Endodermal cell (in vitro differentiated cells): ENCODE measurements around the gene CNKSR2. TPM values are rescaled to one million over a fixed set of nuclear protein-coding genes. Genes with fewer than 3 reads are reported as not detected.

ENCODE experiments used
- DNase-seq: peaks from one replicate; pipeline ENCODE4 v3.0.0-alpha.2; 2017
- H3K27ac ChIP-seq: 2 replicates; pipeline ENCODE4 v1.5.1; 2013; ENCODE audit warnings: mild to moderate bottlenecking, low read depth, low read length, moderate library complexity
- H3K27me3 ChIP-seq: 2 replicates; pipeline ENCODE4 v1.6.1; 2013; ENCODE audit warnings: mild to moderate bottlenecking, low read length, moderate library complexity; ENCODE audit not compliant: insufficient read depth, control insufficient read depth, poor library complexity, severe bottlenecking
- H3K36me3 ChIP-seq: 2 replicates; pipeline ENCODE4 v1.7.0; 2013; ENCODE audit warnings: mild to moderate bottlenecking, low read length, moderate library complexity; ENCODE audit not compliant: control insufficient read depth, insufficient read depth
- H3K4me1 ChIP-seq: one replicate; pipeline ENCODE4 v1.7.0; 2013; ENCODE audit warnings: low read length; ENCODE audit not compliant: control insufficient read depth, insufficient read depth
- H3K4me3 ChIP-seq: 2 replicates; pipeline ENCODE4 v1.5.1; 2013; ENCODE audit warnings: mild to moderate bottlenecking, low read length, moderate library complexity
- H3K9ac ChIP-seq: 2 replicates; pipeline ENCODE4 v1.6.1; 2013; ENCODE audit warnings: mild to moderate bottlenecking, low read length, moderate library complexity; ENCODE audit not compliant: poor library complexity, severe bottlenecking; ENCODE audit errors: extremely low read depth
- H3K9me3 ChIP-seq: 2 replicates; pipeline ENCODE4 v1.6.1; 2013; ENCODE audit warnings: mild to moderate bottlenecking, low read length, moderate library complexity; ENCODE audit not compliant: control insufficient read depth
- H3K27ac Mint-ChIP-seq: 2 replicates; pipeline ENCODE4 v1.8.0; 2020; ENCODE audit warnings: mixed read lengths
- H3K27me3 Mint-ChIP-seq: 2 replicates; pipeline ENCODE4 v1.8.0; 2021; ENCODE audit warnings: mild to moderate bottlenecking, mixed read lengths; ENCODE audit not compliant: insufficient read depth
- H3K36me3 Mint-ChIP-seq: 2 replicates; pipeline ENCODE4 v1.8.0; 2020; ENCODE audit warnings: low read depth, mixed read lengths
- H3K4me1 Mint-ChIP-seq: 2 replicates; pipeline ENCODE4 v1.8.0; 2020; ENCODE audit warnings: mixed read lengths
- H3K4me3 Mint-ChIP-seq: 2 replicates; pipeline ENCODE4 v1.8.0; 2020; ENCODE audit warnings: mild to moderate bottlenecking, moderate library complexity, mixed read lengths
- H3K9me3 Mint-ChIP-seq: 2 replicates; pipeline ENCODE4 v1.8.0; 2020; ENCODE audit warnings: mild to moderate bottlenecking, mixed read lengths
- WGBS, 2 experiments: methylation state at CpG; one replicate each; pipeline versions ENCODE4 v1.1.5 to v1.1.7; 2013; ENCODE audit warnings: missing lambda C conversion rate in 2 of 2, mixed read lengths in 1 of 2; ENCODE audit not compliant: insufficient coverage in 1 of 2, insufficient read length in 1 of 2; 5-methylcytosine and 5-hydroxymethylcytosine counted together
- total RNA-seq, 2 donors: library from RNA; stranded (reverse); fragmentation: NEBNext Ultra II Directional in 1 of 2; extraction: Animal tissue kit (Norgen Biotek cat#: 25700) in 1 of 2; gene quantifications; 2 replicates in 1 of 2; 3 replicates in 1 of 2; pipeline ENCODE4 v1.2.1, GENCODE V29; 2021
- TF ChIP-seq, protein P1 (sequence below): fragments of 200-600 bp; sonication (generic); conservative IDR thresholded peaks from 2 replicates; pipeline ENCODE4 v1.5.0; 2021; ENCODE audit warnings: antibody characterized with exemption, mild to moderate bottlenecking

Gene CNKSR2
- total RNA-seq, 2 donors from 2014 or later, result 16.9 to 28.7 TPM

DNA sequence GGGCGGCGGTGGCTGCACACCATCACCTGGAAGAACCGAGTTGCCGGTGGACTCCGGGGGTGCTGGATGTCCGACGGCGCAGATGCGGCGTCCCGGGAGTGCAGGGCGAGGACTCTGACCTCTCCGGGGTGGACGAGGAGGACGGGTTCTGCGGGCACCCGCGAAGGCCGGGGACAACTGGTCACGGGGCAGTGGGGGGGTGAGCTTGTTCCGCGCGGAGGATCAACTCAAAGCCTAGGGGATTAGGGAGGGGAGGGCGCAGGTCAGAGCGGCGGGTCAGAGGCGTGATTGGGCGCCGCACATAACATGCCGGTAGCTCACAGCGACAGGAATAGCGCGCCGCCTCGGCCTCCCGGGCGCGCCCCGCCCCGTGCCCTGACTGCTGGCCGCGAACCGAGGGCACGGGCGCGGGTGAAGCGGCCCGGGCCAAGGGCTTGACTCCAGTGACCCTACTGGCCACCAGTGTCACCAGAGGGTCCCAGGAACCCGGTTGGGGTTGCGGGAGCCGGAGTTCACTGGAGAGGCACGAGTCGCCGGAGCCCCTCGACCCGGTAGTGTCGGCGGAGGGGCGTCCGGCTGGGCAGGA lies 284.0 kb downstream of the CNKSR2 start, which contains the start of gene KLHL34:
KLHL34 (minus strand) TSS at position 179 of the 586 bp plus-strand sequence. CDS start 542 bp downstream, outside the sequence.
- H3K9me3 ChIP-seq, result no peaks in the 10 kb centered on the region
- DNase-seq, result no peak
- no peaks in the 10 kb centered on the region for H3K4me1 ChIP-seq
- Mint-ChIP-seq H3K36me3 (peaks cover 10% of the 10 kb centered on the region), H3K27ac (no peak within 1 kb of the TSS), H3K27me3 (peaks cover 2% of the 10 kb centered on the region), H3K9me3 (peaks cover 13% of the 10 kb centered on the region), H3K4me3 (peak within 1 kb of the TSS; percentile 37), H3K4me1 (peaks cover 6% of the 10 kb centered on the region)
- peaks cover 9% of the 10 kb centered on the region for H3K27me3 ChIP-seq
- H3K27ac ChIP-seq, result no peak within 1 kb of the TSS
- 36 to 55% methylated on average over 10 to 60 of the region's 60 CpGs for WGBS, 2 experiments
- H3K9ac ChIP-seq, result no peak within 1 kb of the TSS
- TF ChIP-seq, protein P1, sequence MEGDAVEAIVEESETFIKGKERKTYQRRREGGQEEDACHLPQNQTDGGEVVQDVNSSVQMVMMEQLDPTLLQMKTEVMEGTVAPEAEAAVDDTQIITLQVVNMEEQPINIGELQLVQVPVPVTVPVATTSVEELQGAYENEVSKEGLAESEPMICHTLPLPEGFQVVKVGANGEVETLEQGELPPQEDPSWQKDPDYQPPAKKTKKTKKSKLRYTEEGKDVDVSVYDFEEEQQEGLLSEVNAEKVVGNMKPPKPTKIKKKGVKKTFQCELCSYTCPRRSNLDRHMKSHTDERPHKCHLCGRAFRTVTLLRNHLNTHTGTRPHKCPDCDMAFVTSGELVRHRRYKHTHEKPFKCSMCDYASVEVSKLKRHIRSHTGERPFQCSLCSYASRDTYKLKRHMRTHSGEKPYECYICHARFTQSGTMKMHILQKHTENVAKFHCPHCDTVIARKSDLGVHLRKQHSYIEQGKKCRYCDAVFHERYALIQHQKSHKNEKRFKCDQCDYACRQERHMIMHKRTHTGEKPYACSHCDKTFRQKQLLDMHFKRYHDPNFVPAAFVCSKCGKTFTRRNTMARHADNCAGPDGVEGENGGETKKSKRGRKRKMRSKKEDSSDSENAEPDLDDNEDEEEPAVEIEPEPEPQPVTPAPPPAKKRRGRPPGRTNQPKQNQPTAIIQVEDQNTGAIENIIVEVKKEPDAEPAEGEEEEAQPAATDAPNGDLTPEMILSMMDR, result no peak
- no peak within 1 kb of the TSS for H3K4me3 ChIP-seq
- H3K36me3 ChIP-seq, result no peaks in the 10 kb centered on the region

DNA sequence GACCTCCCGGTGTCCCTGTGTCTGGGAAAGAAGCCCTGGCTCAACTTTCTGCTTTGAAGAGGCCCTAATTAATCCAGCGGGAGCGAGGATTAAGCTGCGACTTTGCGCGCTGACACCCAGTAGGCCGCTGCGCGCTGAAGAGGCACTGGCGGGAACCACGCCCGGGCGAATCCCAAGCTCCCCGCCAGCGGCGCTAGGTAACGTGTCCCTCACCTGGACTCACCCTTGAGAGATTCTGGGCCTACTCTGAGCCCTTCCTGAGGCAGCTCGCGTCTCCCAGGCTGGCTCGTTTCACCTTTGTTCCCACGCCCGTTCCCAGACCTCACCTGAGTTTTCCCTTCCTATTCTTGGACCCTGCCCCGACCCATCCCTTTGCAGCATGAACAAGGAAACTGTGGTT lies 284.5 kb downstream of the CNKSR2 start:
- peaks cover 6% of the 10 kb centered on the region for H3K4me1 Mint-ChIP-seq
- no peaks in the 10 kb centered on the region for H3K9me3 ChIP-seq
- DNase-seq, result no peak
- peaks cover 13% of the 10 kb centered on the region for H3K9me3 Mint-ChIP-seq
- no peaks in the 10 kb centered on the region for H3K36me3 ChIP-seq
- no peak overlapping the region for H3K27ac ChIP-seq
- peaks cover 9% of the 10 kb centered on the region for H3K27me3 ChIP-seq
- WGBS, 2 experiments, result 30 to 43% methylated on average over 2 to 23 of the region's 23 CpGs
- peaks cover 10% of the 10 kb centered on the region for H3K36me3 Mint-ChIP-seq
- H3K4me3 Mint-ChIP-seq, result peak overlapping the region; percentile 37
- TF ChIP-seq, protein P1, result no peak
- no peak overlapping the region for H3K27ac Mint-ChIP-seq
- H3K4me1 ChIP-seq, result no peaks in the 10 kb centered on the region
- peaks cover 2% of the 10 kb centered on the region for H3K27me3 Mint-ChIP-seq
- no peak overlapping the region for H3K9ac ChIP-seq
- no peak overlapping the region for H3K4me3 ChIP-seq

DNA sequence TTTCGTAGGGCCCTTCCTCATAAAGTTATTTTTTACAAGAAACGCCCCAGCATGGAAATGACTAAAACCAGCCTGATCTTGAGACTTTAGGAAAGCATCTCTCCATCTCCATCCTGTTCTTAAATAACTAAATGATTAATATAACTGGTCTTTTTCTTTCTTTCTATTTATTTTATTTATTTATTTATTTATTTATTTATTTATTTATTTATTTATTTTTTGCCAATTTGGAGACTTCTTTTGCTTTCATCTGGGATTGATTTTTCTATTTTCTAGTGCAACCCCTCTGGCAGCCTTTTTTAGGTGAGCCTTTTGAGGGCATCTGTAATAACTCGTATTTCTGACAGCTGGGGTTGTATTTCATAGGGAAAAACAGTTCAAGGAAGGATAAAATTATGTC lies 285.1 kb downstream of the CNKSR2 start:
- Histone ChIP-seq H3K9me3 (no peaks in the 10 kb centered on the region), H3K4me3 (no peak overlapping the region), H3K27me3 (peaks cover 9% of the 10 kb centered on the region), H3K9ac (no peak overlapping the region), H3K36me3 (no peaks in the 10 kb centered on the region), H3K27ac (no peak overlapping the region), H3K4me1 (no peaks in the 10 kb centered on the region)
- Mint-ChIP-seq H3K4me1 (peaks cover 6% of the 10 kb centered on the region), H3K4me3 (peak overlapping the region; percentile 37), H3K36me3 (peaks cover 10% of the 10 kb centered on the region), H3K9me3 (peaks cover 13% of the 10 kb centered on the region), H3K27me3 (peaks cover 2% of the 10 kb centered on the region), H3K27ac (no peak overlapping the region)
- no peak for DNase-seq
- TF ChIP-seq, protein P1, result no peak
- 88% methylated on average over 3 of the region's 3 CpGs; no CpG with 5 or more reads in 1 of the 2 experiments for WGBS, 2 experiments
